Measurements from ENCODE around the gene SF3A1. TPM values are rescaled to one million over a fixed set of nuclear protein-coding genes. Genes with fewer than 3 reads are reported as not detected.

Gene SF3A1
- total RNA-seq, 1 donor from 2014 or later: 115 TPM

DNA sequence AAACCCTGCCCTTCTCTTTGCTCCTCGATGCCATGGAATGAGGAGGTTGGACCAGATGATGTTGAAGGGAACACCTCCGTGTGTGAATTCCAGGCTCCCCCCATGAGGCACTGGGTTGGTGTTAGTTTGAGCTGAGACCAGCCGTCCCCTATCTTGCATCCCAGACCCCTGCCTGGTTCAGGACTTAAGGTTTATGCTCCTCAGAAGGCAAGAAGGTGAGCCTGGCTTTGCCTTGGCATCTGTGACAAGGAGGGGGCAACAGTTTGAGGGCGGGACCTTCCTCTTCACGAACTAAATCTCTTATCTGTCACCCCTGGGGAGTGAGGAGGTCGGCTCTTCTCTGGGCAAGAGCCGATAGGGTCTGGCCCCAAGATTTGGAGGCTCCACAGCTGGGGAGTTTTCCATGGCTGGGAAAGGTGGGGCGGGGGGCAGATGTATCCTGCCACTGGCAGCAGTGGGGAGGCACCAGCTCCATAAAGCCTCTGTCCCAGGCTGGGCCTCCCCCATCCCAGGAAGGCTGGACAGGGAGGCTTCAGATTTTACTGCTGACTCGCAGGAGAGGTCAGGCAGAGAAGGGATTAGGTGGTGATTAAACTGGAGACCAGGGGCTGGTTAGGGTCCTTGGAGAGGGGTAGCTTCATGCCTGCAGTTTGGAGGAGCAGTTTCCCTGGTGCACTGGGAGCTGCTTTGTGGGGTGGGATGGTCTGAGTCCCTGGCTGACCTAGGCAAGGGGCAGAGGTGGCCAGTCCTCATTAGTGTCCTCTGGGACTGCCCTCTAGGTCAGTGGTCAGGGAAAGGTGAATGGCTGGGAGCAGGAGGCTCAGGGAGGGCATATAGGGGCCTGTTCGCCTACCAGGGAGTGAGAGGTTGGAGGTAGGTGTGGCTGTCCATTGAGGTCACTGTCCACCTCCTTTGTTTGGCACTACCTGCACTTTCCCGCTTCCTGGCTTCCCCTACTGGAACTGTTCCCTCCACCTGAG, 41.3 kb upstream of the SF3A1 start:
- H3K36me3 Mint-ChIP-seq (ENCODE audit: low read depth): no peaks in the 10 kb centered on the region
- no peak overlapping the region for H3K27ac Mint-ChIP-seq (ENCODE audit: unreplicated experiment)
- H3K9me3 Mint-ChIP-seq (ENCODE audit: low read depth): no peaks in the 10 kb centered on the region
- H3K4me3 Mint-ChIP-seq (ENCODE audit: unreplicated experiment): peak overlapping the region; percentile 87
- no peaks in the 10 kb centered on the region for H3K27me3 Mint-ChIP-seq (ENCODE audit: low read depth)
- H3K4me1 Mint-ChIP-seq (ENCODE audit: low read depth): peaks cover 33% of the 10 kb centered on the region
- TF ChIP-seq, protein P1, sequence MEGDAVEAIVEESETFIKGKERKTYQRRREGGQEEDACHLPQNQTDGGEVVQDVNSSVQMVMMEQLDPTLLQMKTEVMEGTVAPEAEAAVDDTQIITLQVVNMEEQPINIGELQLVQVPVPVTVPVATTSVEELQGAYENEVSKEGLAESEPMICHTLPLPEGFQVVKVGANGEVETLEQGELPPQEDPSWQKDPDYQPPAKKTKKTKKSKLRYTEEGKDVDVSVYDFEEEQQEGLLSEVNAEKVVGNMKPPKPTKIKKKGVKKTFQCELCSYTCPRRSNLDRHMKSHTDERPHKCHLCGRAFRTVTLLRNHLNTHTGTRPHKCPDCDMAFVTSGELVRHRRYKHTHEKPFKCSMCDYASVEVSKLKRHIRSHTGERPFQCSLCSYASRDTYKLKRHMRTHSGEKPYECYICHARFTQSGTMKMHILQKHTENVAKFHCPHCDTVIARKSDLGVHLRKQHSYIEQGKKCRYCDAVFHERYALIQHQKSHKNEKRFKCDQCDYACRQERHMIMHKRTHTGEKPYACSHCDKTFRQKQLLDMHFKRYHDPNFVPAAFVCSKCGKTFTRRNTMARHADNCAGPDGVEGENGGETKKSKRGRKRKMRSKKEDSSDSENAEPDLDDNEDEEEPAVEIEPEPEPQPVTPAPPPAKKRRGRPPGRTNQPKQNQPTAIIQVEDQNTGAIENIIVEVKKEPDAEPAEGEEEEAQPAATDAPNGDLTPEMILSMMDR (IDR thresholded peaks at IDR 0.05): no peak
- no peak for DNase-seq (ENCODE audit: low spot score)

DNA sequence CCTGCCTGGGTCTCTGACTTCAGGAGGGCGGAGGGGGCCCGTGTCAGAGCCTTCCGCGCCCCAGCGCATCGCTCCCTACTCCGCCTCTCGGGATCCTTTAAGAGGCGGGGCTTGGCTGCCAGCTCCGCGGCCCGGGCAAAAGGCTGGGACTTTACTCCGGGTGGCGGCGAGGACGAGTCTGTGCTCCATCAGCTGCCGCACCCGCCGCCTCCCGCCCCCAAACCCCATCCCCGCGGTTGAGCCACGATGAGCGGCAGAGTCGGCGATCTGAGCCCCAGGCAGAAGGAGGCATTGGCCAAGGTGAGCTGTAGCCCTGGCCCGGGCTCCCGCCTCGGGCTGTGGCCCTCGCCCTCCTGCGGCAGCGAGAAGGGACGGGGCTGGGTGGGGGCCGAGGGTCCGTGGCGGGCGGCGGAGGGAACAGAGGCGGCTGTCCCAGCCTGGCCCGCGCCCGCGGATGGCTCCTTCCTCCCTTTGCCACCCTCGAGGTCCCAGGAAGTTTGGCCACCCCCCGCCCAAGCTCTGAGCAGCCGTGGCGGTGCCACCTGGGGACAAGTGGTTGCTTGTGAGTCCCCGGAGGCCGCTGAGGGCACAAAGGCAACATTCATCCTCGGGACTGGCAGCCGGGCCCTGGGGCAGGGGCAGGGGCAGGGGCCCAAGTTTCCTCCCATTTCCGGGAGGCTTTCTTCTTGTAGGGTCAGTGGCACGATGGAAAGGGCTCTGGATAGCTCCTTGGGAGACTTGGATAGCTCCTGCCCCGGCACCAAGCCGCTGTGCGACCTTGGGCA, 40.4 kb upstream of the SF3A1 start, which contains the start of gene SEC14L2:
TSS of gene SEC14L2 (plus strand) at position 148 of the 785 bp plus-strand sequence. CDS start at position 247, 99 bp downstream.
- TF ChIP-seq, protein P1 (IDR thresholded peaks at IDR 0.05): no peak
- H3K9me3 Mint-ChIP-seq (ENCODE audit: low read depth): no peaks in the 10 kb centered on the region
- no peak within 1 kb of the TSS for H3K27ac Mint-ChIP-seq (ENCODE audit: unreplicated experiment)
- H3K36me3 Mint-ChIP-seq (ENCODE audit: low read depth): no peaks in the 10 kb centered on the region
- H3K4me3 Mint-ChIP-seq (ENCODE audit: unreplicated experiment): peak within 1 kb of the TSS; percentile 87
- H3K27me3 Mint-ChIP-seq (ENCODE audit: low read depth): no peaks in the 10 kb centered on the region
- DNase-seq (ENCODE audit: low spot score): no peak
- peaks cover 31% of the 10 kb centered on the region for H3K4me1 Mint-ChIP-seq (ENCODE audit: low read depth)

- no peak overlapping the region for H3K27ac Mint-ChIP-seq (ENCODE audit: unreplicated experiment)
- TF ChIP-seq, protein P1 (IDR thresholded peaks at IDR 0.05): no peak
- H3K9me3 Mint-ChIP-seq (ENCODE audit: low read depth): no peaks in the 10 kb centered on the region
- H3K4me3 Mint-ChIP-seq (ENCODE audit: unreplicated experiment): no peak overlapping the region
- H3K4me1 Mint-ChIP-seq (ENCODE audit: low read depth): peaks cover 27% of the 10 kb centered on the region
- no peaks in the 10 kb centered on the region for H3K36me3 Mint-ChIP-seq (ENCODE audit: low read depth)
- DNase-seq (ENCODE audit: low spot score): no peak
- no peaks in the 10 kb centered on the region for H3K27me3 Mint-ChIP-seq (ENCODE audit: low read depth)
Observed at GRCh38 chr22:30393885-30394284, 37.2 kb upstream of the SF3A1 start.

- Mint-ChIP-seq H3K27ac (ENCODE audit: unreplicated experiment) (no peak overlapping the region), H3K27me3 (ENCODE audit: low read depth) (no peaks in the 10 kb centered on the region), H3K4me1 (ENCODE audit: low read depth) (peaks cover 21% of the 10 kb centered on the region), H3K36me3 (ENCODE audit: low read depth) (no peaks in the 10 kb centered on the region), H3K4me3 (ENCODE audit: unreplicated experiment) (no peak overlapping the region), H3K9me3 (ENCODE audit: low read depth) (no peaks in the 10 kb centered on the region)
- TF ChIP-seq, protein P1 (IDR thresholded peaks at IDR 0.05): no peak
- DNase-seq (ENCODE audit: low spot score): no peak
Observed at GRCh38 chr22:30393322-30393680, 36.6 kb upstream of the SF3A1 start.

GRCh38 chr22:30392661-30393321, 36.1 kb upstream of the SF3A1 start:
- Mint-ChIP-seq H3K36me3 (ENCODE audit: low read depth) (no peaks in the 10 kb centered on the region), H3K9me3 (ENCODE audit: low read depth) (no peaks in the 10 kb centered on the region), H3K4me1 (ENCODE audit: low read depth) (peaks cover 16% of the 10 kb centered on the region), H3K27me3 (ENCODE audit: low read depth) (no peaks in the 10 kb centered on the region), H3K4me3 (ENCODE audit: unreplicated experiment) (no peak overlapping the region), H3K27ac (ENCODE audit: unreplicated experiment) (no peak overlapping the region)
- DNase-seq (ENCODE audit: low spot score): no peak
- TF ChIP-seq, protein P1 (IDR thresholded peaks at IDR 0.05): no peak
